K562 (cell line): Measurements from ENCODE around the gene DCUN1D2. TPM values are rescaled to one million over a fixed set of nuclear protein-coding genes. Genes with fewer than 3 reads are reported as not detected.

ENCODE experiments used
- ATAC-seq: fragments of 200-7000 bp; cut with Tn5 transposase; 3 replicates; pipeline ENCODE4 v1.9.1; 2020; ENCODE audit warnings: moderate library complexity
- BruUV-seq: library from RNA; stranded (reverse); fragments of 400-500 nt; replicated peaks from 2 replicates; lab custom pipeline; 2021; lab: Mats Ljungman, UMichigan
- CTCF ChIA-PET: fragments of 300-600 bp; formaldehyde crosslinking; extraction: SDS; loops from one replicate; lab custom pipeline; 2021; ENCODE audit warnings: low intra/inter-chr PET ratio; lab: Yijun Ruan, JAX
- POLR2A ChIA-PET: fragments of 300-600, 350-650 bp; sonication (Branson Sonifier 250); formaldehyde crosslinking; extraction: SDS; loops from one replicate; lab custom pipeline; 2021; ENCODE audit warnings: antibody characterized with exemption, inconsistent platforms; lab: Yijun Ruan, JAX
- DNase-seq, 4 experiments: peaks; one replicate each; pipeline versions ENCODE4 v3.0.0 to v3.0.0-alpha.2; 2011 to 2018; ENCODE audit warnings: low spot score in 3 of 4, mixed read lengths in 3 of 4; ENCODE audit errors: extremely low read depth in 1 of 4
- FAIRE-seq: peaks from 2 replicates; lab custom pipeline; 2011; peaks lifted over from hg19 to GRCh38; lab: Jason Lieb, UNC
- H2AFZ ChIP-seq: 2 replicates; pipeline ENCODE4 v1.6.0; 2011; ENCODE audit warnings: low read depth, low read length, control low read depth, inconsistent platforms
- H3K27ac ChIP-seq: fragments of 200-600 bp; 3 replicates; pipeline ENCODE4 v1.8.0; 2011; ENCODE audit warnings: low read depth, mild to moderate bottlenecking, control low read depth, inconsistent platforms, low read length, moderate library complexity, mixed read lengths; ENCODE audit errors: extremely low read depth
- H3K27me3 ChIP-seq, 2 experiments: fragments of 300-600 bp in 1 of 2; 2 replicates in 1 of 2; 3 replicates in 1 of 2; pipeline versions ENCODE4 v1.6.0 to v1.8.0; 2011; ENCODE audit warnings: inconsistent platforms in 2 of 2, low read length in 2 of 2, mild to moderate bottlenecking in 1 of 2, mixed read lengths in 1 of 2, moderate library complexity in 1 of 2; ENCODE audit not compliant: control insufficient read depth in 2 of 2, insufficient read depth in 2 of 2
- H3K36me3 ChIP-seq: fragments of 300-600 bp; 3 replicates; pipeline ENCODE4 v1.8.0; 2011; ENCODE audit warnings: mild to moderate bottlenecking, low read length, inconsistent platforms; ENCODE audit not compliant: control insufficient read depth, insufficient read depth
- H3K4me1 ChIP-seq, 2 experiments: fragments of 200-600 bp in 1 of 2; replicated peaks in 1 of 2; 2 replicates in 1 of 2; 3 replicates in 1 of 2; pipeline versions ENCODE4 v1.5.1 to v1.8.0; 2011; ENCODE audit warnings: inconsistent platforms in 2 of 2, low read length in 2 of 2, mild to moderate bottlenecking in 1 of 2, mixed read lengths in 1 of 2, moderate library complexity in 1 of 2; ENCODE audit not compliant: control insufficient read depth in 2 of 2, insufficient read depth in 2 of 2
- H3K4me2 ChIP-seq: 2 replicates; pipeline ENCODE4 v1.6.1; 2011; ENCODE audit warnings: low read length, control low read depth, inconsistent platforms, mixed read lengths; ENCODE audit not compliant: insufficient read depth
- H3K4me3 ChIP-seq: fragments of 200-600 bp; sonication (generic), shearing (Covaris generic); 2 replicates; pipeline ENCODE4 v1.5.1; 2016; ENCODE audit warnings: control low read depth, inconsistent platforms
- H3K79me2 ChIP-seq: fragments of 200-600 bp; 3 replicates; pipeline ENCODE4 v1.8.0; 2011; ENCODE audit warnings: low read length, inconsistent platforms; ENCODE audit not compliant: control insufficient read depth, insufficient read depth
- H3K9ac ChIP-seq, 2 experiments: 2 replicates each; pipeline versions ENCODE4 v1.6.0 to v1.6.1; 2011; ENCODE audit warnings: low read depth in 2 of 2, low read length in 2 of 2, control low read depth in 1 of 2, inconsistent platforms in 1 of 2, mild to moderate bottlenecking in 1 of 2, mixed read lengths in 1 of 2; ENCODE audit not compliant: insufficient read depth in 1 of 2
- H3K9me1 ChIP-seq: one replicate; pipeline ENCODE4 v1.6.0; 2011; ENCODE audit warnings: inconsistent platforms, mild to moderate bottlenecking, low read length, moderate library complexity; ENCODE audit not compliant: control insufficient read depth, insufficient read depth
- H3K9me3 ChIP-seq: replicated peaks from 2 replicates; pipeline ENCODE4 v1.5.1; 2011; ENCODE audit warnings: low read depth, low read length, inconsistent platforms; ENCODE audit not compliant: control insufficient read depth, insufficient read depth
- H4K20me1 ChIP-seq: replicated peaks from 2 replicates; pipeline ENCODE4 v1.6.1; 2011; ENCODE audit warnings: low read length, inconsistent platforms, mixed read lengths; ENCODE audit not compliant: control insufficient read depth, insufficient read depth
- ARHGAP35 ChIP-seq: fragments of 450-650 bp; IDR thresholded peaks from 2 replicates; pipeline ENCODE4 v1.6.1; 2018; ENCODE audit not compliant: partially characterized antibody
- ARID1B ChIP-seq: fragments of 450-650 bp; IDR thresholded peaks from 2 replicates; pipeline ENCODE4 v1.6.1; 2016; ENCODE audit warnings: antibody characterized with exemption, mild to moderate bottlenecking, inconsistent platforms
- ARID4B ChIP-seq: sonication (generic); formaldehyde crosslinking; IDR thresholded peaks from 2 replicates; pipeline ENCODE4 v1.8.0; 2022; ENCODE audit warnings: mild to moderate bottlenecking, missing genetic modification reagents
- CCAR2 ChIP-seq: fragments of 200-400 bp; formaldehyde crosslinking; IDR thresholded peaks from 2 replicates; pipeline ENCODE4 v1.6.1; 2017; ENCODE audit warnings: mild to moderate bottlenecking, low read depth, low read length
- HDAC6 ChIP-seq: IDR thresholded peaks from 2 replicates; pipeline ENCODE4 v1.6.1; 2012; ENCODE audit warnings: low read depth, mild to moderate bottlenecking, control low read depth, inconsistent platforms, low read length, moderate library complexity
- HES1 ChIP-seq: fragments of 450-650 bp; IDR thresholded peaks from 2 replicates; pipeline ENCODE4 v1.6.1; 2016; ENCODE audit warnings: low read depth, mild to moderate bottlenecking, moderate library complexity
- MAFF ChIP-seq: IDR thresholded peaks from 2 replicates; pipeline ENCODE4 v1.6.1; 2012; ENCODE audit warnings: low read length, improper control_type of control experiment
- MXD1 ChIP-seq: fragments of 250-450 bp; sonication (Bioruptor Pico); IDR thresholded peaks from 2 replicates; pipeline ENCODE4 v1.8.0; 2021; ENCODE audit warnings: borderline replicate concordance, mild to moderate bottlenecking, moderate library complexity; ENCODE audit not compliant: poor library complexity, severe bottlenecking
- NCOA4 ChIP-seq: fragments of 450-650 bp; IDR thresholded peaks from 2 replicates; pipeline ENCODE4 v1.6.1; 2018; ENCODE audit warnings: mild to moderate bottlenecking; ENCODE audit not compliant: partially characterized antibody
- NUFIP1 ChIP-seq: fragments of 450-650 bp; IDR thresholded peaks from 2 replicates; pipeline ENCODE4 v1.6.1; 2018; ENCODE audit not compliant: partially characterized antibody
- THAP7 ChIP-seq: fragments of 250-450 bp; sonication (Bioruptor Pico); IDR thresholded peaks from 2 replicates; pipeline ENCODE4 v1.5.0; 2021
- TRIM24 ChIP-seq, 2 experiments: fragments of 450-650 bp; IDR thresholded peaks; 2 replicates each; pipeline ENCODE4 v1.6.1; 2016
- USF1 ChIP-seq: sonication (generic); formaldehyde crosslinking; IDR thresholded peaks from 2 replicates; pipeline ENCODE4 v1.9.0; 2022; ENCODE audit warnings: mild to moderate bottlenecking, missing genetic modification reagents
- ZNF174 ChIP-seq: fragments of 250-450 bp; sonication (Bioruptor Pico); IDR thresholded peaks from 2 replicates; pipeline ENCODE4 v1.4.0; 2020; ENCODE audit warnings: mild to moderate bottlenecking
- ZNF41 ChIP-seq: fragments of 250-450 bp; sonication (Bioruptor Pico); conservative IDR thresholded peaks from 2 replicates; pipeline ENCODE4 v1.4.0; 2020; ENCODE audit warnings: mild to moderate bottlenecking
- WGBS: fragments of 100-300 bp; shearing (Covaris generic); methylation state at CpG from one replicate; pipeline ENCODE4 v1.1.6; 2016; ENCODE audit warnings: low coverage, mixed read lengths; ENCODE audit not compliant: insufficient coverage; ENCODE audit errors: missing lambda C conversion rate; 5-methylcytosine and 5-hydroxymethylcytosine counted together
- in situ Hi-C: fragments of 300-500 bp; cut with MboI; formaldehyde crosslinking; loops from 4 replicates; pipeline ENCODE4 v1.15.0; 2018; ENCODE audit warnings: inconsistent platforms, mixed read lengths
- intact Hi-C: fragments of 100-400 bp; cut with micrococcal nuclease; formaldehyde crosslinking; loops from 2 replicates; pipeline ENCODE4 v1.14.2; 2022
- polyA plus RNA-seq, 8 experiments: library from polyadenylated mRNA; depleted of rRNA in 4 of 8; stranded (reverse) in 5 of 8; unstranded in 3 of 8; fragments of >200 nt; fragmentation: Nextera tagmentation in 2 of 8; fragmentation: Illumina TruSeq in 1 of 8; extraction: Ambion mirVana in 2 of 8; extraction: Trizol in 1 of 8; gene quantifications; 2 replicates each; pipeline versions ENCODE4 v1.2.1 to v1.2.3, GENCODE V29; 2011 to 2014; ENCODE audit warnings: inconsistent platforms in 1 of 8, missing spikeins in 1 of 8
- total RNA-seq, 7 experiments: library from RNA; depleted of rRNA in 6 of 7; stranded (reverse); fragments of >200 nt in 6 of 7; fragmentation: Illumina TruSeq in 2 of 7; extraction: Trizol in 2 of 7; gene quantifications; 2 replicates each; pipeline versions ENCODE4 v1.2.1 to v1.2.3, GENCODE V29; 2011 to 2021; ENCODE audit warnings: low replicate concordance in 1 of 7

The DCUN1D2 gene
- total and polyA plus RNA-seq, 9 of the 15 experiments (the other 6 are each of a cell fraction or from before 2014, with no cell fraction given) = 2.1 to 16.8 (median 11.1) TPM

- TF ChIP-seq MAFF (no peak), NUFIP1 (no peak), ZNF174 (CRISPR knock-in tag) (no peak), CCAR2 (no peak), HES1 (no peak), TRIM24 (IDR thresholded peaks at IDR 0.05) (no peak)
These were observed 3.8 kb downstream of the DCUN1D2 start (continued) for GRCh38 chr13:113486698-113487097.

GRCh38 chr13:113485545-113485944 lies 5.0 kb downstream of the DCUN1D2 start:
- POLR2A ChIA-PET = interaction anchor here (1.4 kb wide), 1 partner anchor 34 kb away, joined by 4 read pairs; no protein-coding TSS in a partner anchor
- no peak for ATAC-seq
- DNase-seq = no peak
- CTCF ChIA-PET = no interaction called here
- WGBS = 69% methylated on average over 12 of the region's 13 CpGs
- H3K4me2 ChIP-seq = no peak overlapping the region
- FAIRE-seq = no peak
- no peaks in the 10 kb centered on the region for H3K9me3 ChIP-seq
- H3K79me2 ChIP-seq = peaks cover 82% of the 10 kb centered on the region
- intact Hi-C loops (no loop called here), in situ Hi-C loops (no loop called here)
- no peak overlapping the region for H2AFZ ChIP-seq
- peaks cover 6% of the 10 kb centered on the region for H4K20me1 ChIP-seq
- no peaks in the 10 kb centered on the region for H3K27me3 ChIP-seq
- peaks cover 34% of the 10 kb centered on the region for H3K36me3 ChIP-seq
- peaks cover 11 to 24% of the 10 kb centered on the region in 2 experiments; a peak in 4 of 5 replicates for H3K4me1 ChIP-seq
- H3K9ac ChIP-seq = no peak overlapping the region
- no TSS peak for BruUV-seq
- no peak overlapping the region for H3K27ac ChIP-seq
- peaks cover 3% of the 10 kb centered on the region for H3K9me1 ChIP-seq
- H3K4me3 ChIP-seq = no peak overlapping the region
- no peak for TF ChIP-seq USF1 (CRISPR knock-in tag)
- TF ChIP-seq ARID1B = no peak
- no peak for TF ChIP-seq ARID4B
- TF ChIP-seq THAP7 (CRISPR knock-in tag) = no peak
- TF ChIP-seq HDAC6 = no peak
- no peak for TF ChIP-seq ARHGAP35
- TF ChIP-seq MXD1 (CRISPR knock-in tag) = no peak
- no peak for TF ChIP-seq NCOA4
- TF ChIP-seq ZNF41 (CRISPR knock-in tag) = no peak
